NCI-H524 treated with DMSO at 0.1 percent for 48 hours (cell line): ENCODE measurements around the gene PRDM15.

Source experiments
- DNase-seq: peaks from one replicate; lab custom pipeline; 2025; lab: John Stamatoyannopoulos, UW

PRDM15 gene

DNA sequence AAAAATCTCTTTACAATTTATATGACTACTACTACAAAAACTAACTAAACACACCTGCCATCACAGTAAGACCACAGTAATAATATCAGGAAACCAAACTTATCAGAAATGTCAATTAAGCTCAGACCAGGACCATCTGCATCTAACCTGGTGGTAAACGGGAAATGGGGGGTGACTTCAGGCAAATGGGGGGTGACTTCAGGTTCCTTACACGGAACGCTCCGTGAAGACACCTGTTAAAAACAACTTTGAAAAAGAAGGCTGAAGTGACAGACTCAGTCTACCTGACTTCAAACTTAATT, 15.8 kb downstream of the PRDM15 start:
- DNase-seq = no peak

DNA sequence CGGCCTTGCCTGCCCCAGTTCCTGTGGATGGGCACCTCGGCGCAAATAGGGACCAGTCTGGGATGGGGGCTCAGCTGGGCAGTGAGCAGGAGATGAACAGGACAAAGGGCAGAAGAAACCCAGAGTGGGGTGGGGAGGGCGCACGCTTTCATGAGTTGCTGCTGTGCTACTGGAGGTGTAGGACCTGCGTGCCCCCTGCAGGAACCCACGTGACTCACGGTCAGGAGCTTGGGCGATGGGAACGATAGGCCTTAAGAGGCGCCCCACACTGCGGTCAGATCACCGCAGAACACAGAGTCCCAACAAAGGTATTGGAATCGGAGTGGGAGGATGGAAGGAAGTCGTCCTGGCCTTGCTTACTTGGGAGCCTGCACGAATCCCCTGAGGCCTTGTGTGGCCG, 17.2 kb downstream of the PRDM15 start:
- no peak for DNase-seq

DNA sequence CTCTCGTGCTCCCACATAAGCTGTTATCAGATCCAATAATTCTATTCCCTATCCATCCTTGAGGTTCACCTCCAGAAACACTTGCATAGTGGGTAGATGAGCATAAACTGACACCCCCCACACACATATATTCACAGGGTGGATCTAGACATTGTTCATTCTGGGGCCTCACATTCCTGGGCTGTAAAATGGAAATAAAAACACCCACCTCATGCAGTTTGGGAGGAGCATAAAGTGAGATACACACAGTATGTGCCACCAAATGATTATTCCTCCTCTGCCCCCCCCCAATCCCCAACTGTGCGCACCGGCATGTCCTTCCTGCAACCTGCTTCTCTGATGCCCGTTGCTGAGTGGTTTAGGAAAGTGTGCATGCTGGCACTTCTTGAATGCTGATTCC, 17.9 kb downstream of the PRDM15 start:
- DNase-seq = no peak

DNA sequence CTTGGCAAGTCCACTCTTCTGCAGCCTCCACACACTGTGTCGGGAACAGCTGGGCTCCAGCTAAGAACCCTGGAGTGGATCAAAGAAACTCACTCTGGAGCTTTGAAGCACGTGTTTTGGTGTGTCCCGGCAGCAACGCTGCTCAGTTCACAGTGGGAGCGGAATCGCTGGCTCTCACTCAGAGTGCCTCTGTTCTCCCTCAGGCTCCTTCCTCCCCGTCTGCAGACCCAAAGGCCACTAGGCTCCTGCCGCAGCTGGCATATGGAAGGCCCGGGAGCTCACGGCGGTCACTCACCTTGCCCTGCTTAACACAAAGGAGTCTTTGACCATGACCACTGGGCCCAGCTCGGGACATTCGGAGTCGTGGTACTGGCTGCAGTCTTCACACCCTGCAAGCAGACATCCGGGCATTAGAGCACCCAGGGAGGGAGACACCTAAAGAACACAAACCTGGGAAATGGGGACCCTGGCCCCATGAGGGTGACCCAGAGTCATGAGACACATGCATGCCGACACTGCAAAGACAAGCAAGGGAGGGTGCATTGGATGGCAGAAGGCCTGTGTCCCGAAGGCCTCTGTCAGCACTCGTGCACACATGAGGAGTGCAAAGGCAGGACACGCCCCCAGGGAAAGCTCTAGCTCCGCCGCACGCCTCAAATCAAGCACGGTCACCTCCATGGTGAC, 19.7 kb downstream of the PRDM15 start:
- no peak for DNase-seq

DNA sequence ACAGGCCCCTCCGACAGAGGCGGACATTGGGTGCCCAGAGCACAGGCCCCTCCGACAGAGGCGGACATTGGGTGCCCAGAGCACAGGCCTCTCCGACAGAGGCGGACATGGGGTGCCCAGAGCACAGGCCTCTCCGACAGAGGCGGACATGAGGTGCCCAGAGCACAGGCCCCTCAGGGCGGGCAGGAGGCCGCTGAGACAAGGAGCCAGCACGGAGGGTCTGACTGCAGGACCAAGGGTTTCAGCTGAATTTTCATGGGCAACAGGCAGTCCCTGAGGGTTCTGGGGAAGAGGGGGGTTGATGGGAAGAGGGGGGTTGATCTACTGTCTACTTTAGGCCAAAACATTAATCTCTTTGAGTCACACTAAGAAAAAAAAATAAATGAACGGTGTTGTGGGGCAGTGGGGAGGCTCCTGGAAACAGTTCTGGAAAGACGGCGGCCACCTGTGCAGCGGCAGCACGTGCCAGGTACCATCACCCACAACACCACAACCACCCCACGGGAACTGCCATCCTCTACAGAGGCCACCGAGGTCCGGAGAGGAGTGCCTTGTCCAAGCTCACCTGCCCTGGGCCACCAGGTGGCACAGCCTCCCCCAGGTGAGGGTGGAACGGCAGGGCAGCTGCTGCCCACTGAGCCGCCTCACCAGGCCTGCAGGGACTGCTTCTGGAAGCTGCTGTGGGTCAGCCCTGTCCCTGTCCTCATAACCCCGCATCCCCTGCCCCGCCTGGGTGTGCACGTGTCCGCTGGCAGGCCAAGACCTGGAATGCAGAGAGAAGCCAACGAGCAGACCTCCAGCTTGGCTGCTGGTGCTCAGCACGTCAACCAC, 20.5 kb downstream of the PRDM15 start:
- no peak for DNase-seq

DNA sequence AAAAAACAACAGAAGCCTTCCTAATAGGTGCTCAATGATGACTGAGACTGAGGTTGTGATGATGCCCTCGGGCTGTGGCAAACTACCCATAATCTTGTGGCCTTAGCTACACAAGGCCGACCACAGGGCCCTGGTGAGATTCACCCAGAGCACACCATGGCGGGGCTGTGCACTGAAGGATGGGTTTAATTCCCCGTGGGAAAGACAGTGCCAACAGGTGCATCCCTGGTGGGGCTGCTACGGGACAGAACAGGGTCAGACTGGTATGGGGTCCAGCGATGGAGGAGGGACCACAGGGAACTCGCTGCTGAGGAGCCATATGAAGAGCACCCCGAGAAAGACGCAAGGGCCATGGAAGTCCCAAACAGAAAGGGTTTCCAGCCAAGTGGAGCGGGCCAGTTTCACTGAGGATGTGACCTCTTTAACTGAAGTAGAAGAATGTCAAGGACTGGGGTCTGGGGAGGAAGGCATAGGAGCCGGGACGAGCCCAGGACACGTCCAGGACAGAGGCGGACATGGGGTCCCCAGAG, 21.3 kb downstream of the PRDM15 start:
- DNase-seq = no peak

DNA sequence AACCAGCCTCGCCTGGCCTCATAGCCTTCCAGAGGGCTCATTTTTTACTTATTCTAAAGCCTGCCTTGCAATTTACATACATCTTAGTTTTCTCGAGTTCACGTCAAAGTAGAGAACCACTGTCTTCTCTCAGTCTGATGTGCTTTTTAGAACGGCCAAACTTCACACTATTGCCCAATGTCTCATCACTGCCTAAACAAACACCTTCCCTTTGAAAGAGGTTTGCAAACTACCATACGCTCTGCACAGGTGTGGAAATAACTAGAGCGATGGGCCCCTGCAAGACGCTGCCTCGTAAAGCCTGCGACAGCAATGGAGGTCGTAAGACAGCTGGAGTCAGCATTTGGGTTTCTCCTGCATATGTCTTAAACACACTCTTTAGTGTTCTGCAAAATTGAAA, 22.6 kb downstream of the PRDM15 start:
- no peak for DNase-seq

DNA sequence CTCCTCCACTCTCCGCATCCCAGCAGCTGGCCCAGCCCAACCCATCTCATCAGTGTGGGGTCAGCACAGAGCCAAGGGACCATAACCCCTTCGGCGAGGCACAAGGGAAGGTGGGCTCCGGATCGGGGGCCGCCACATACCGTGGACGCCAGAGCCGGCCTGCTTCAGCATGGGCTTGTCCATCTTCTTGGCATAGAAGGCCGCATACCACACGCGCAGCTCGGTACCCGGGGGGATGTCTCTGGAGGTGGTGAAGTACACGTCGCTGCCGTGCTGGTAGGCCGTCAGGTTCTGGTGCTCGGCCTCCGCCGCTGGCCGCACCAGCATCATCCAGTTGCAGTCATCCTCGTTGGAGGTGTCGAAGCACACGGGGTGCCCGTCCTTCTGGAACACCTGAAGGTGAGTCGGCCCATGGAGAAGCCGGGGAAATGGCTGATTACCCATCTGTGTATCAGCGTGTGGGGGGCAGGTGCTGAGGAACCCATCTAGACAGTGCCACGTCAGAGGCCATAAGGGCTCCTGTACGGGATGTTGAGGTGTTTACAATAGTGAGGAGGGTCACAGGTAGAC, 24.6 kb downstream of the PRDM15 start:
- no peak for DNase-seq

DNA sequence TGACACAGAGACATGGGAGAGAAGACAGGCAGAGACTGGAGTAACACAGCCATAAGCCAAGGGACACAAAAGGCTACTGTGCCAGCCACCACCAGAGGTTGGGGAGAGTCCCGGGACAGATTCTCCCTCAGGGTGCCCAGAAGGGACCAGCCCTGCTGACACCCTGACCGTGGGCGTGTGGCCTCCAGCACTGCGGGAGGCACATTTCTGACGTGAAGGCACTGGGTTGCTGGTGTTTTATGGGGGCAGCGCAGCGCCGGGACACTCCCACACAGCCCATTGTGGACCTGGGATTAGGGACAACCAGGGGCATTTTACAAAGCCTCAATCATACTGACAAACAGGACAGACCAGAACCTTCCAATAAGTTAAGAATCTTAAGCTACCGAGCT, 26.2 kb downstream of the PRDM15 start:
- no peak for DNase-seq

DNA sequence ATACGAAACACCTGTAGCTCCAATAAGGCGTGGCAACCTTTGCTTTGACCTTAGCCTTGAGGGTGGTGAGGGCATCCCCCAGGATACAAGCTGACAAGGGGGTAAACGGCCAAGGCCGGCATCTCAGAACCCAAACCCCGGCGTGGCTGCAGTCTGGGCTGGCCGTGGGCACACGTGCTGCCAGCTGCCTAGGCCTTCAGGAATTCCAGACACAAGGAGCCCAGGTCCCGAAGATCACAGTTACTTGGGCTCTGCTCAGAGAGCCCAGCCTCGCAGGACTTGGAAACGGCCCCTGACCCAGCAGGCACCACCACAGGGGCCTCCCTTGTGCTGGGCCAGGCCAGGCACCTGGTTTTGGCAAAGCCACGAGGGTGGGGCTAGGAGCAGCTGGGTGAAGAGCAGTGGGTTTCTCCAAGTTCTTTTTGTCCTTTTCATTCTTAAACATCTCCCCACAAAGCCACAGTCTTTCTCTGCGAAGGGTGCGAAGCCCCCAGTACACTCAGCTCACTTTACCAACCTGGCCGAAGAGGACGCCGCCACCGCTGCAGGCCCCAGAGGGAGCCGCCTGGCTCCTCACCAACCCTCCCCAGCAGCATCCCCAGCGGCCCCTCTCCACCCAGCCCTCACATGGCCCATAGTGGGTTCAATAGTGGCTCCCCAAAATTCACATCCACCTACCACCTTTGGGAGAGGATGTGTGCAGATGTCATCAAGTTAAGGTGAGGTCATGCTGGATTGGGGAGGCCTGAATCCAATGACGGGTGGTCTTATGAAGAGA, 26.8 kb downstream of the PRDM15 start:
- DNase-seq = no peak

DNA sequence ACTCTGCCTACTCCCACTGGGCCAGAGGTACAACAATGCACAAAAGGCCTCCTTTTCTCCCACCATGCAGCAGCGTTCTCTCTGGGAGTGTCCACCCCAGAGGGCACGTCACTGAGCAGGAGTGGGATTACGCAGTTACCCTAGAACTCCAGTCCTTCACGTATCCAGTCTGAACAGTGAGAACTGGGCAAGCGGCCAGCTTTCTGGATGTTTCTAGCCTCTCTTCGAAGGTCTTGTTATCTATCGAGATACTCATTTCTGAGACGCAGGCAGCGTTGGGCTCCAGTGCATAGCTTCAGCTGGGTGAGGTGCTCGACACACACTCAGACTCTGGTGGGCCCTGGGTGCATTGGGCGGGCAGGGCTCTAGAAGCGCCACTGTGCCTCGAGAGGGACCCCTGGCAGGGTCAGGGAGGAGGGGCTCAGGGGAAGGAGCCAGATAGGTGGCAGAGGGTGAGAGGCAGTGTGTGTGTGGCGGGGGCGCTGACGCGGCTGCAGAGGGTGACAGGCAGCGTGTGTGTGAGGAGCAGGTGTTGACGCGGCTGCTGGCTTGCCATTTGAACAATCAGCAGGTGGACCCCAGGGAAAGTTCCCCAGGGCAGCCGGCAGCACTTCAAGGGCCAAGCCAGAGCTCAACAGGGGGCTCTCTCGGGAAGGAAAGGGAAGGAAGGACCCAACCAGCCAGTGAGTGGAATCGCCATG, 27.9 kb downstream of the PRDM15 start:
- DNase-seq = no peak

DNA sequence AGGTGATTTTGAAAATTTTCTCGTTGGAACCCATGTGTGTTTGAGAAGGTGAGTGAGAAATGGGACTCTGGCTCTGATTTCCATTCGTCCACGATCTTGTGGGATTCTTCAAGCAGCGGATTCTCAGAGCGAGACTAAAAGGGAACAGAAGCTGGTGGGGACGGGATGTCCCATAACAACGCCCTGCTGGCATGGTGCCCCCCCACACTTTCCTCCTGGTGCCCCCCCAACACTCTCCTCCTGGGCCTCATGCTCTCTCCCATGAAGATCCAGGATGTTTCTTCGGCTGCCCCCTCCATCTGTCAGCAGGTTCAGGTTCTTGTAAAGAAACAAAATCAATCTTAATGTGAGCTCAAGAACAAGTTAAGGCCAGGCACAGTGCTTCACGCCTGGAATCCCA, 29.1 kb downstream of the PRDM15 start:
- no peak for DNase-seq

DNA sequence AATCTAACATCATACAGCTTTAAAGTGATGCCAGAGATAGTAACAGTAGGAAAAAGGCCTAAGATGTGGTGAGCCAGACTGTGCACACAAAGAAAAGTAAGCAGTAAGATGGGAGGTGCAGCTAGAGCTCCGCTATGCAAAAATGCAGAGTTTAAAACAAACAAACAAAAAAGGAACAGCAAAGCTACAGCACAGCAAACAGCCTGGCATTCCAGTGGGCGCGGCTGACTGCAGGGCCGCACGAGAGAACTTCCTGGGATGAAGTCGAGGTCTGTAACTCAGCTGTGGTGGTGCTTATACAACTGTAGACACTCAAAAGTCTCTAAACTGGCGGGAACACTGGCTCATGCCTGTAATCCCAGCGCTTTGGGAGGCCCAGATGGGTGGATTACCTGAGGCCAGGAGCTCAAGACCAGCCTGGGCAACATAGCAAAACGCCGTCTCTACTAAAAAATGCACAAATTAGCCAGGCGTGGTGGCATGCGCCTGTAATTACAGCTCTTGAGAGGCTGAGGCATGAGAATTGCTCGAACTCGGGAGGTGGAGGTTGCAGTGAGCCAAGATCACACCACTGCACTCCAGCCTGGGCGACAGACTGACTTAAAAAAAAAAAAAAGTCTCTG, 30.1 kb downstream of the PRDM15 start:
- no peak for DNase-seq

DNA sequence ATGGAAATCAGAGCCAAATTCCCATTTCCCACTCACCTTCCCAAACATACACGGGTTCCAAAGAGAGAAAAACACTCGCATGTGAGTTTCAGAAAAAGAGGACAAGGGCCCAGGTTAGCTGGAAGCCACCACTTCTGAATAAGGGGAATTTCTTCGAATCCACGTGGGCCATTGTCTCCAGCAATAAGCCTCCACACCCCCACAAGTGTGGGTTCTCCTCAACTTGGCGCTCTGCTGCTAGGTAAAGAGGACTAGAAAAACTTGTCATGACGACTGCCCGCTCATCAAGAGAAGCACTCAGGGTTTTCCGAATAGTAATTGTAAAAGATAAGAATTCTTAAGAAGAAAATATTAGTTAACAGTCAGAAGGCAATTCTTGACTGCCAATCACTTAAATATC, 30.6 kb downstream of the PRDM15 start:
- DNase-seq = no peak

DNA sequence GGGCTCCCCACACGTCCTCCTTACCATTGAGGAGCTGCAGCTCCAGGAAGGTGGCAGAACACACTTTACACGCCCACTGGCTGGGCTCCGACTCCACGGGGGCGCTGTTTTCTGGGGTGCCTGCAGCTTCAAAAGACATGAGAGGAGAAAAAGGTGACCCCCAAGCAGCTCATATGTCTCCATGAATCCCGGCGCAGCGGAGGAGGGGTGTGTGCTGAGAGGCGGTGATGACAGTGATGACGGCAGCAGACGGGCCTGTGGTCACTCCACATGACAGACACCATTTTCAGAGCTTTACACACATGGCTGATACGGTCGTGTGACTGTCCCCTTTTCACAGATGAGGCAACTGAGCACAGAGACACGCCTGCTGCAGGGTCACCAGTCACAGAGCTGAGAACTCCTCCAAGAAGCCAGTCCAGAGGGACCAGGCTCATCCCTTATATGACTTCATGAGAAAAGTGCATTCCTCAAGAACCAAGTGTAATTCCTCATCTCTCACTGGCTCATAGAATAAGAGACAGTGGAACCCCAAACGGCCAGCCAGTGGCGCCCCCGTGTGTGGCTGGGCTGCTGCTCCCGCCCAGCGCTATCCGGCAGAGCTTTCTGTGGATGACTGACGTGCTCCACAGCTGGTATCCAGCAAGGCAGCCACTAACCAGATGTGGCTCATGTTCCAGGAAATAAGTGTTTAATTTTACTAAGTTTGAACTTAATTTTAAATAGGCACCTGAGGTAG, 31.9 kb downstream of the PRDM15 start:
- no peak for DNase-seq

DNA sequence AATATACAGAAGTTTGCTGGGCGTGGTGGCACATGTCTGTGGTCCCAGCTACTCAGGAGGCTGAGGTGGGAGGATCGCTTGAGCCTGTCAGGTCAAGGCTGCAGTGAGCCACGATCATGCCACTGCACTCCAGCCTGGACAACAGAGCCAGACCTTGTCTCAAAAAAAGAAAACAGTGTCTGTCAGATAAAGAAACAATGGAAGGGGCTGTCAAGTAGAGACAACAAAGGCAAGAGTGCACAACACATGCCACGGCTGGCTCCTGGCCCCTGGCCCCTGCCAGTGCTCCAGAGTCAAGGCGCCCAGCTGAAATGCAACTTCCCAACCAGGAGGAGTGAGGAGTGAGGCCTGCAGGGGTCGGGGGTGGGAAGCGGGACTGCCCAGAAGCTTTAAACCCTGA, 32.6 kb downstream of the PRDM15 start:
- no peak for DNase-seq

DNA sequence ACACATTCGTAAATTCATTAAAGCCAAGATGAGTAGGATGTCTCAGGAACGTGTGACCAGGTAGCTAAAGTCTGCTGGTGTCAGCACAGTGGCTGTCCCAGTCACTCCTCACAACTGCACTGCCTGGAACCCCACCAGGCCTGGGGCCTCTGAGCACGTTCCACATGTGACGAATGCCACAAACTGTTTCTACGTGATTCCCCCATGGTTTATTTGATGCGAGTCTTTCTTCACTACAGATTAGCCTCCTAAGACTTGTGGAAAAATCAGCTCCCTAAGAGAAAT, 33.2 kb downstream of the PRDM15 start:
- no peak for DNase-seq

DNA sequence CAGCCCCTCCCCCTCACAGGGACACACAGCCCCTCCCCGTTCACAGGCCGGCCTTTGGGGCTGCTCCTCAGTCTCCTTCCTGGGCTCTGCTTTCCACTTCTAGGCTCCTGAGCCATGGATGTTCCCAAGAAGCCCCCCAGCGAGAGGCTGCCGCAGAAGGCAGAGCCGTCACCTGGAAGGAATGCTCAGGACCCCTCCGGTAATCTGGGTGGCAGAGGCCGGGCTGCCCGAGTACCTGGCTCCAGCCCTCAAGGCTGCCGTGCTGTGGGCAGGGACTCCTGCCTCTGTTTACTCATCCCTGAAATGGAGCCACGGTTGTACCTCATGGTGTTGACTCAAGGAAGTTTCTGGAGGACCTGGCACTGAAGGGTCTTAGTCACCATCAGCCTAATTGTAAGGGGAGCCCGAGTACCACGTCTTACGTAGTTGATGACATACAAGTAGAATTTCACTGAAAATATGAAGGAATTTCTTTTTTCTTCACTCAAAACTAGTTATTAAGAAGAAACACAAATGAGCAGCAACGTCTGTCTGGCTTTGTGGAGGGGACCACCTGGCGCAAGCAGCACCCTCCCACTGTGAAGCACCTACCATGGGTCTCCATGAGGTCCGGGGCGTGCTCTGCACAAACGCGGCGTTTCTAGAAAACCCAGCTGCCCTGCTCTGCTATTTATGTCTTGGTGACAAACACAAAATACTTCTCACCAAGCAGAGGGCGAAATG, 33.7 kb downstream of the PRDM15 start:
- DNase-seq = no peak

DNA sequence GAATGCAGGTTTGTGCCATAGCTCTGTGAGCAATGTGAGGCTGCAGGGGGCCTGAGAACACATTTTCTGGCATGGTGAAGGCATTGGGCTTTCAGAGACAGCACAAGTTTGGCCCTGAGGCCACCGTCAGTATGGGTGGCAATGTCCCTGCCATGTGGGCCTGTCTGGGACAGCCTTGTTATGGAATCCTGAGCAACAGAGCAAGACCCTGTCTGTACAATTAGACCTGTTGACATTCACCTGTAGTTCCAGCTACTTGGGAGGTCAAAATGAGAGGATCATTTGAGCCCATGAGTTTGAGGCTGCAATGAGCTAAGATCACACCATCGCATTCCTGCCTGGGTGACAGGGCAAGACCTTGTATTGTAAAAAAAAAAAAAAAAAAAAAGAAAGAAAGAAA, 35.6 kb downstream of the PRDM15 start:
- DNase-seq = no peak

DNA sequence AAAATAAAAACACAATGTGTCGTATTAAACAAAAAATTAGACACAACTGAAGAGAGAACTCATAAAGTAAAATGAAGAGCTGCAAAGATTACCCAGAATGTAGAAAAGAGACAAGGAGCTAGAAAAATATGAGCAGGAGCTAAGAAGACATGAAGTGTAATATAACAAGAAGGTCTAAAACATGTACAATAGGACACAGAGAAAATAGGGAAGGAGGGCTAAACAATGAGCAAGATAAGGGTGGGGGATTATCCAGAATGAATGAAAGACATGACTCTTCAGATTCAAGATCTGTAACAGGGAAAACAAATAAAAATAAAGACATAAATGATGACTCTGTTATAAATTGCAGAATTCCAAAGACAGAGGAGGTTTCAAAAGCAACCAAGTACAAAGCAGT, 38.3 kb downstream of the PRDM15 start:
- no peak for DNase-seq
